SK-N-SH treated with all-trans-retinoic acid at 6 μM for 48 hours (cell line): ENCODE data around the gene CCDC82.

ENCODE experiments used
- ATAC-seq: fragments of 200-7000 bp; cut with Tn5 transposase; 3 replicates; pipeline ENCODE4 v1.9.1; 2020; ENCODE audit warnings: mild to moderate bottlenecking, moderate library complexity
- ARNTL ChIP-seq: fragments of 450-650 bp; formaldehyde crosslinking; IDR thresholded peaks from 2 replicates; pipeline ENCODE4 v1.5.0; 2020; ENCODE audit warnings: low read depth, mild to moderate bottlenecking, moderate library complexity, borderline replicate concordance
- BACH2 ChIP-seq: fragments of 250-450 bp; sonication (Bioruptor Pico); IDR thresholded peaks from 2 replicates; pipeline ENCODE4 v1.9.0; 2021; ENCODE audit warnings: mild to moderate bottlenecking, borderline replicate concordance
- CSDC2 ChIP-seq: fragments of 250-450 bp; sonication (Bioruptor Pico); IDR thresholded peaks from 2 replicates; pipeline ENCODE4 v1.5.0; 2020; ENCODE audit warnings: mild to moderate bottlenecking, moderate library complexity
- GLIS3 ChIP-seq: fragments of 250-450 bp; sonication (Bioruptor Pico); IDR thresholded peaks from 2 replicates; pipeline ENCODE4 v1.5.0; 2020; ENCODE audit warnings: mild to moderate bottlenecking, moderate library complexity
- ISL1 ChIP-seq: fragments of 250-450 bp; sonication (Bioruptor Pico); IDR thresholded peaks from 2 replicates; pipeline ENCODE4 v2.1.2; 2022; ENCODE audit warnings: mild to moderate bottlenecking, moderate library complexity
- OSR1 ChIP-seq: fragments of 250-450 bp; sonication (Bioruptor Pico); IDR thresholded peaks from 2 replicates; pipeline ENCODE4 v1.8.0; 2022; ENCODE audit warnings: moderate library complexity, mild to moderate bottlenecking, inconsistent platforms
- PPARA ChIP-seq: fragments of 250-450 bp; sonication (Bioruptor Pico); IDR thresholded peaks from 2 replicates; pipeline ENCODE4 v1.5.0; 2020; ENCODE audit warnings: mild to moderate bottlenecking, borderline replicate concordance
- RARB ChIP-seq: fragments of 250-450 bp; sonication (Bioruptor Pico); IDR thresholded peaks from 2 replicates; pipeline ENCODE4 v1.8.0; 2021; ENCODE audit warnings: mild to moderate bottlenecking, moderate library complexity
- SNAI2 ChIP-seq: fragments of 250-450 bp; sonication (Bioruptor Pico); IDR thresholded peaks from 2 replicates; pipeline ENCODE4 v1.5.0; 2020; ENCODE audit warnings: mild to moderate bottlenecking, moderate library complexity
- TCF4 ChIP-seq: fragments of 250-450 bp; sonication (Bioruptor Pico); IDR thresholded peaks from 2 replicates; pipeline ENCODE4 v1.8.0; 2021; ENCODE audit warnings: mild to moderate bottlenecking, moderate library complexity, borderline replicate concordance
- TOX ChIP-seq: fragments of 250-450 bp; sonication (Bioruptor Pico); IDR thresholded peaks from 2 replicates; pipeline ENCODE4 v1.8.0; 2021; ENCODE audit warnings: mild to moderate bottlenecking, moderate library complexity, borderline replicate concordance
- ZC3H10 ChIP-seq: fragments of 250-450 bp; sonication (Bioruptor Pico); IDR thresholded peaks from 2 replicates; pipeline ENCODE4 v1.5.1; 2021; ENCODE audit warnings: mild to moderate bottlenecking, moderate library complexity
- ZFP3 ChIP-seq: fragments of 250-450 bp; sonication (Bioruptor Pico); IDR thresholded peaks from 2 replicates; pipeline ENCODE4 v1.5.0; 2020; ENCODE audit warnings: mild to moderate bottlenecking, moderate library complexity
- ZNF565 ChIP-seq: fragments of 450-650 bp; formaldehyde crosslinking; conservative IDR thresholded peaks from 2 replicates; pipeline ENCODE4 v1.5.0; 2020; ENCODE audit warnings: low read depth, mild to moderate bottlenecking, moderate library complexity
- ZNF70 ChIP-seq: fragments of 450-650 bp; formaldehyde crosslinking; IDR thresholded peaks from 2 replicates; pipeline ENCODE4 v1.5.0; 2020; ENCODE audit warnings: mild to moderate bottlenecking, moderate library complexity
- ZNF8 ChIP-seq: fragments of 450-650 bp; formaldehyde crosslinking; IDR thresholded peaks from 2 replicates; pipeline ENCODE4 v1.5.0; 2020; ENCODE audit warnings: mild to moderate bottlenecking, moderate library complexity
- TF ChIP-seq, protein P1 (sequence below): fragments of 250-450 bp; sonication (Bioruptor Pico); IDR thresholded peaks from 2 replicates; pipeline ENCODE4 v1.5.1; 2020; ENCODE audit warnings: low read depth, mild to moderate bottlenecking, moderate library complexity
- TF ChIP-seq, protein P2 (sequence below): fragments of 250-450 bp; sonication (Bioruptor Pico); IDR thresholded peaks from 2 replicates; pipeline ENCODE4 v1.5.1; 2021; ENCODE audit warnings: mild to moderate bottlenecking, moderate library complexity
- TF ChIP-seq, protein P3 (sequence below): fragments of 250-450 bp; sonication (Bioruptor Pico); IDR thresholded peaks from 2 replicates; pipeline ENCODE4 v1.8.0; 2020; ENCODE audit warnings: mild to moderate bottlenecking, moderate library complexity, borderline replicate concordance
- TF ChIP-seq, protein P4 (sequence below): fragments of 250-450 bp; sonication (Bioruptor Pico); IDR thresholded peaks from 2 replicates; pipeline ENCODE4 v1.5.0; 2020; ENCODE audit warnings: mild to moderate bottlenecking, moderate library complexity

Gene CCDC82

DNA sequence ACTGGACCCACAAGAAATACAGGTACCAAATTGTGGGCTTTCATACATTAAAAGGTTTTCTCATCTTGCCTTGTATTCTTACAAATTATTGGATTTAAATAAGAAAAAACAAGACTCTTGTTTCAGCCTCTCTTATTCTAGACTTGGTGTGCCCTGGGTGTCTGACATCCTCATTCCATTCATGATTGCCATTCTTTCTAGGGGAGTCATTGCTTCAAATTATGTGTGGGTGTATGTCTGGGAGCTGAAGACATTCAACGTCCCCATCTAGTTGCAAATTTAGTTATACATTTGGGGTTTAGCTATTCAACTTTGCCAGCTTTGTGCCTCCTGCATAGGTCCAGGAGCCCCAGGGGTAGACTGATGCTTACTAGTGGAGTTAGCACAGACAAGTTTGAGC is 64.8 kb downstream of the CCDC82 start:
- peak; percentile 79 for ATAC-seq
- no peak for TF ChIP-seq ZC3H10 (CRISPR knock-in tag)
- TF ChIP-seq ISL1, result peak; percentile 29; the same call in 1 of the 2 replicates
- no peak for TF ChIP-seq PPARA (CRISPR knock-in tag)

DNA sequence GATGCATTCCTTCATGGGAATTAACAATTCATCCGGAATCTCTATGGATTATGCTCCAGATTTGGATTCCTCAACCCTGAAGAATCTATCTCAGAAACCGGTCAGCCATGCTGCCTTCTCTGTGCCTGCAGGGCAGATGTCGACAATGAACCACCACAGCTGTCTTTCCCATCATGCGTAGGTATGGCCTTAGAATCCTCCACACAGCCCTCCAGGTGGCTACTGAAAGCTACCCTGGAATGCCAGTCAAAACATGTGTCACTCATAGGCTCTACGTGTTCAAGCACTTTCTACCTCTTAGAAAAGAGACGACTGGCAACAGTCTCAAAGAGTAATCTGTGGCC is 66.1 kb downstream of the CCDC82 start:
- no peak for ATAC-seq

DNA sequence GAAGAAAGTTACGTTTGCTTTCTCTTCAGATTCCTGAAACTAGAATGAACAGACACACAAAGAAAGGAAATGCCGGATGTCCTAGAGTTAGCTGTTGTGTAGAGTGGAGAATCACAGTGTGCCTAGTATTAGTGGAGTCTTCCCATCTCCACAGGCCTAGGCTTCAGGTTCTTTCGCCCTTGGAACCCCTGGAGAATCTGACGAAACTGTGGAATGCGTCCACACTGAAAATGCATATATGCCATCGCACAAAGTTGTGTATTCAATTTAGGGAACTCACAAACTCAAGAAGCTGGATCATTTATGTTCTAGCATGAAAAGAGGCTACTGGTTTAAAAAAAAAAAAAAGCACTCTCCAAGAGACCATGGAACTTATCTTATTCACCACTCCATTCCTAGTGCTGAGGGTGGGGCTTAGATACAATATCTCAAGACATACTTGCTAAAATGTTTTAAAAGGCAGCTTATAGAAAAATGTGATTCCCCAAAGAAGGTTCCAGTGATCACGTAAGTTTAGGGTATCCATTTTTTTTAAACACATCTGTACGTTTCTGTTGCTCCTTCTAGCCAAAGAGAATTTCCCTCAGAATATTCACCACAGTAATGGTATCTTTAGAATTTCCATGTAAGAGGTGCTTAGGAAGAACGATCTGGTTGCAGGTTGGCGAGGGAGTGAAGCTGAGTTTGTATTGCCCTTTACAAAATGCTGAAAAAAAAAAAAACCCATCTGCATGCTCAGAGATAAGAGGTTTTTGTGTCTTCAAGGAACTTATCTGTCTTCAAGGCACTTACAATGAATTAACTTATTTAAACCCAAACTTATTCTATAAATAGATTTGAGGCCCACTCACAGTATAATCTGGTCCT is 66.7 kb downstream of the CCDC82 start:
- TF ChIP-seq ZNF70 (CRISPR knock-in tag), result no peak
- TF ChIP-seq, all 23 proteins: peak for 0
- ATAC-seq, result no peak

More for the DNA sequence above, 66.1 kb downstream of the CCDC82 start:
- TF ChIP-seq SNAI2 (CRISPR knock-in tag) (no peak), TOX (CRISPR knock-in tag) (no peak), ZNF8 (CRISPR knock-in tag) (no peak), GLIS3 (CRISPR knock-in tag) (no peak), TCF4 (CRISPR knock-in tag) (no peak), RARB (CRISPR knock-in tag) (no peak), ZFP3 (CRISPR knock-in tag) (no peak)
- TF ChIP-seq, protein P1, sequence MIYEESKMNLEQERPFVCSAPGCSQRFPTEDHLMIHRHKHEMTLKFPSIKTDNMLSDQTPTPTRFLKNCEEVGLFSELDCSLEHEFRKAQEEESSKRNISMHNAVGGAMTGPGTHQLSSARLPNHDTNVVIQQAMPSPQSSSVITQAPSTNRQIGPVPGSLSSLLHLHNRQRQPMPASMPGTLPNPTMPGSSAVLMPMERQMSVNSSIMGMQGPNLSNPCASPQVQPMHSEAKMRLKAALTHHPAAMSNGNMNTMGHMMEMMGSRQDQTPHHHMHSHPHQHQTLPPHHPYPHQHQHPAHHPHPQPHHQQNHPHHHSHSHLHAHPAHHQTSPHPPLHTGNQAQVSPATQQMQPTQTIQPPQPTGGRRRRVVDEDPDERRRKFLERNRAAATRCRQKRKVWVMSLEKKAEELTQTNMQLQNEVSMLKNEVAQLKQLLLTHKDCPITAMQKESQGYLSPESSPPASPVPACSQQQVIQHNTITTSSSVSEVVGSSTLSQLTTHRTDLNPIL (CRISPR knock-in tag), result no peak
- TF ChIP-seq, protein P2, sequence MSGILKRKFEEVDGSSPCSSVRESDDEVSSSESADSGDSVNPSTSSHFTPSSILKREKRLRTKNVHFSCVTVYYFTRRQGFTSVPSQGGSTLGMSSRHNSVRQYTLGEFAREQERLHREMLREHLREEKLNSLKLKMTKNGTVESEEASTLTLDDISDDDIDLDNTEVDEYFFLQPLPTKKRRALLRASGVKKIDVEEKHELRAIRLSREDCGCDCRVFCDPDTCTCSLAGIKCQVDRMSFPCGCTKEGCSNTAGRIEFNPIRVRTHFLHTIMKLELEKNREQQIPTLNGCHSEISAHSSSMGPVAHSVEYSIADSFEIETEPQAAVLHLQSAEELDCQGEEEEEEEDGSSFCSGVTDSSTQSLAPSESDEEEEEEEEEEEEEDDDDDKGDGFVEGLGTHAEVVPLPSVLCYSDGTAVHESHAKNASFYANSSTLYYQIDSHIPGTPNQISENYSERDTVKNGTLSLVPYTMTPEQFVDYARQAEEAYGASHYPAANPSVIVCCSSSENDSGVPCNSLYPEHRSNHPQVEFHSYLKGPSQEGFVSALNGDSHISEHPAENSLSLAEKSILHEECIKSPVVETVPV (CRISPR knock-in tag), result no peak

DNA sequence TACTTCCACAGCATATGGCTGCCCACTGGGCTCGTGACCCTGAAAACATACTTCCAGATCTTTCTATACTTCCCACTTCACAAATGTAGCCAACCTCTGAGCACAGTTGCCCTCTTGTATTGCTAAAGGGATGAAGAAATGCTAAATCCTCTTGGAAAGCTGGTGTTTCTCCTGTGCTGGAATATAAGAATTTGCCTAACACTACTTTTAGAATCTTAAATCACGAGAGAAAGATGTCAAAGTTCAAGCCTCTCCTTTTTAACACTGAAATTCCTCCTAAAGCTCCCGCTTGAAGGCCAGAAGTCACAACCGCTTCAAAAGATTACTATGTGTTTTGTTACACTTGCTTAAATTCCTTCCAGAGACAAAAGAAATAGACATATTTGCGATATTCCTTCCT is 68.6 kb downstream of the CCDC82 start:
- TF ChIP-seq TCF4 (CRISPR knock-in tag) (no peak), RARB (CRISPR knock-in tag) (no peak), BACH2 (CRISPR knock-in tag) (no peak)
- TF ChIP-seq, all 23 proteins: peak for 0
- ATAC-seq, result no peak

DNA sequence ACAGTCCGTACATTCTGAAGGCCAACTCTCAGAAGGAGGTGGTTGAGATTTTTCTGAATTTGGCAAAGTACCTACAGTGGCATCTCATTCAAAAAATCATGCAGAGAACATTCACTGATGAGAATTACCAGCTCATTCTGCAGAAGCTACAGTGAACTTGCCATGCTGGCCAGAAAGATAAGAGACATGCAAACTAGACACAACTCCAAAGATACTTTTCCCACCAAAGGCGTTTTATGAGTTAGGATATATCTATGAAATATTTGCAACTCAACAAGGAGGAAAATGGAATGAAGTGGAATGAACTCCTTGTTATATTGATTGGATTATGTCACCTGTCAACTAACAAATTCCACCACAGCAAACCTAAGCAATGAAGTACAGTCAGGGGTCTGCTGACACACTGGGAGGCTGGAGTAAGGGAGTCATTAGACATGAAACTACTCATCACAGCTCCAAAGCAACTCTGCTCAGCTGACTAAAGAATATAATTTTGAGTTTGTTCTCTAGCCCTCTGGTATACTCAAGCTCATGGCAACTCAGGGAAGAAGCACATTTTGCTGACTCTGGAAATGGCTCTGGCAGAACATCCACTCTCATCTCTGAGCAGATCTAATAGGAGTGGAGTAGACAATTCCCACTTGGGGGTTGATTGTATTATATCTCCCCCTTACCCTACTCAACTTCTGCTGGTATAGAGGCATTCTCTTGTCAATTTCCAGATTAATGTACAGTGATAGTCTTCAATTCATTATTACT is 69.6 kb downstream of the CCDC82 start:
- no peak for ATAC-seq
- TF ChIP-seq ZNF565 (CRISPR knock-in tag), result no peak
- TF ChIP-seq, protein P3, sequence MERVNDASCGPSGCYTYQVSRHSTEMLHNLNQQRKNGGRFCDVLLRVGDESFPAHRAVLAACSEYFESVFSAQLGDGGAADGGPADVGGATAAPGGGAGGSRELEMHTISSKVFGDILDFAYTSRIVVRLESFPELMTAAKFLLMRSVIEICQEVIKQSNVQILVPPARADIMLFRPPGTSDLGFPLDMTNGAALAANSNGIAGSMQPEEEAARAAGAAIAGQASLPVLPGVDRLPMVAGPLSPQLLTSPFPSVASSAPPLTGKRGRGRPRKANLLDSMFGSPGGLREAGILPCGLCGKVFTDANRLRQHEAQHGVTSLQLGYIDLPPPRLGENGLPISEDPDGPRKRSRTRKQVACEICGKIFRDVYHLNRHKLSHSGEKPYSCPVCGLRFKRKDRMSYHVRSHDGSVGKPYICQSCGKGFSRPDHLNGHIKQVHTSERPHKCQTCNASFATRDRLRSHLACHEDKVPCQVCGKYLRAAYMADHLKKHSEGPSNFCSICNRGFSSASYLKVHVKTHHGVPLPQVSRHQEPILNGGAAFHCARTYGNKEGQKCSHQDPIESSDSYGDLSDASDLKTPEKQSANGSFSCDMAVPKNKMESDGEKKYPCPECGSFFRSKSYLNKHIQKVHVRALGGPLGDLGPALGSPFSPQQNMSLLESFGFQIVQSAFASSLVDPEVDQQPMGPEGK (CRISPR knock-in tag), result no peak
- no peak for TF ChIP-seq SNAI2 (CRISPR knock-in tag)
- no peak for TF ChIP-seq ZNF8 (CRISPR knock-in tag)
- no peak for TF ChIP-seq CSDC2 (CRISPR knock-in tag)
- TF ChIP-seq ZNF70 (CRISPR knock-in tag), result no peak
- no peak for TF ChIP-seq OSR1 (CRISPR knock-in tag)
- TF ChIP-seq, protein P2 (CRISPR knock-in tag), result no peak
- TF ChIP-seq, protein P4, sequence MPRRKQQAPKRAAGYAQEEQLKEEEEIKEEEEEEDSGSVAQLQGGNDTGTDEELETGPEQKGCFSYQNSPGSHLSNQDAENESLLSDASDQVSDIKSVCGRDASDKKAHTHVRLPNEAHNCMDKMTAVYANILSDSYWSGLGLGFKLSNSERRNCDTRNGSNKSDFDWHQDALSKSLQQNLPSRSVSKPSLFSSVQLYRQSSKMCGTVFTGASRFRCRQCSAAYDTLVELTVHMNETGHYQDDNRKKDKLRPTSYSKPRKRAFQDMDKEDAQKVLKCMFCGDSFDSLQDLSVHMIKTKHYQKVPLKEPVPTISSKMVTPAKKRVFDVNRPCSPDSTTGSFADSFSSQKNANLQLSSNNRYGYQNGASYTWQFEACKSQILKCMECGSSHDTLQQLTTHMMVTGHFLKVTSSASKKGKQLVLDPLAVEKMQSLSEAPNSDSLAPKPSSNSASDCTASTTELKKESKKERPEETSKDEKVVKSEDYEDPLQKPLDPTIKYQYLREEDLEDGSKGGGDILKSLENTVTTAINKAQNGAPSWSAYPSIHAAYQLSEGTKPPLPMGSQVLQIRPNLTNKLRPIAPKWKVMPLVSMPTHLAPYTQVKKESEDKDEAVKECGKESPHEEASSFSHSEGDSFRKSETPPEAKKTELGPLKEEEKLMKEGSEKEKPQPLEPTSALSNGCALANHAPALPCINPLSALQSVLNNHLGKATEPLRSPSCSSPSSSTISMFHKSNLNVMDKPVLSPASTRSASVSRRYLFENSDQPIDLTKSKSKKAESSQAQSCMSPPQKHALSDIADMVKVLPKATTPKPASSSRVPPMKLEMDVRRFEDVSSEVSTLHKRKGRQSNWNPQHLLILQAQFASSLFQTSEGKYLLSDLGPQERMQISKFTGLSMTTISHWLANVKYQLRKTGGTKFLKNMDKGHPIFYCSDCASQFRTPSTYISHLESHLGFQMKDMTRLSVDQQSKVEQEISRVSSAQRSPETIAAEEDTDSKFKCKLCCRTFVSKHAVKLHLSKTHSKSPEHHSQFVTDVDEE (CRISPR knock-in tag), result no peak
- TF ChIP-seq ZFP3 (CRISPR knock-in tag), result no peak
- TF ChIP-seq PPARA (CRISPR knock-in tag), result no peak
- no peak for TF ChIP-seq ARNTL
